IMR-90 (cell line): ENCODE results near the gene MACF1. TPM values are rescaled to one million over a fixed set of nuclear protein-coding genes. Genes with fewer than 3 reads are reported as not detected.
A peak's percentile ranks its signal among the peaks of the same experiment; 100 is the strongest.

ENCODE experiments used
- ATAC-seq: fragments of 200-7000 bp; cut with Tn5 transposase; 2 replicates; pipeline ENCODE4 v1.9.1; 2020; ENCODE audit warnings: low read depth, mild to moderate bottlenecking, moderate library complexity
- BruUV-seq: library from RNA; stranded (reverse); fragments of 400-500 nt; replicated peaks from 2 replicates; lab custom pipeline; 2021; lab: Mats Ljungman, UMichigan
- CTCF ChIA-PET: fragments of 300-600 bp; formaldehyde crosslinking; extraction: SDS; loops from one replicate; lab custom pipeline; 2021; ENCODE audit warnings: antibody characterized with exemption; lab: Yijun Ruan, JAX
- POLR2A ChIA-PET: fragments of 300-600 bp; sonication (Branson Sonifier 250); formaldehyde crosslinking; loops from one replicate; lab custom pipeline; 2022; ENCODE audit warnings: antibody characterized with exemption; ENCODE audit not compliant: unreplicated experiment; lab: Charles Lee
- DNase-seq: peaks from one replicate; pipeline ENCODE4 v3.0.0; 2013
- H2AFZ ChIP-seq: replicated peaks from 2 replicates; pipeline ENCODE3; 2013; ENCODE audit warnings: low read length, mild to moderate bottlenecking; ENCODE audit not compliant: poor library complexity
- H2AK5ac ChIP-seq: 2 replicates; pipeline ENCODE4 v1.6.1; 2013; ENCODE audit warnings: low read depth, low read length, inconsistent platforms
- H2AK9ac ChIP-seq: replicated peaks from 2 replicates; pipeline ENCODE3; 2013; ENCODE audit warnings: mild to moderate bottlenecking, low read depth, low read length, moderate library complexity; ENCODE audit not compliant: poor library complexity
- H2BK120ac ChIP-seq: 2 replicates; pipeline ENCODE4 v1.6.1; 2013; ENCODE audit warnings: low read depth, low read length, inconsistent platforms
- H2BK15ac ChIP-seq: 3 replicates; pipeline ENCODE4 v1.6.1; 2013; ENCODE audit warnings: low read depth, low read length, inconsistent platforms
- H2BK20ac ChIP-seq: 2 replicates; pipeline ENCODE4 v1.6.1; 2013; ENCODE audit warnings: low read depth, mild to moderate bottlenecking, inconsistent platforms, low read length, moderate library complexity
- H2BK5ac ChIP-seq: 2 replicates; pipeline ENCODE4 v1.6.1; 2013; ENCODE audit warnings: mild to moderate bottlenecking, low read depth, low read length, inconsistent platforms; ENCODE audit not compliant: poor library complexity, severe bottlenecking
- H3K14ac ChIP-seq: replicated peaks from 2 replicates; pipeline ENCODE4 v1.6.1; 2013; ENCODE audit warnings: low read depth, low read length, inconsistent platforms
- H3K18ac ChIP-seq: 2 replicates; pipeline ENCODE4 v1.6.1; 2013; ENCODE audit warnings: low read depth, low read length, control low read depth
- H3K23ac ChIP-seq: 2 replicates; pipeline ENCODE4 v1.6.1; 2013; ENCODE audit warnings: low read depth, low read length, inconsistent platforms
- H3K27ac ChIP-seq: 2 replicates; pipeline ENCODE4 v1.5.1; 2013; ENCODE audit warnings: mild to moderate bottlenecking, control low read depth, low read length; ENCODE audit not compliant: insufficient read depth
- H3K27me3 ChIP-seq: 2 replicates; pipeline ENCODE4 v1.6.1; 2013; ENCODE audit warnings: low read length; ENCODE audit not compliant: control insufficient read depth, insufficient read depth
- H3K36me3 ChIP-seq: 2 replicates; pipeline ENCODE4 v1.6.1; 2013; ENCODE audit warnings: low read length, mixed read lengths; ENCODE audit not compliant: control insufficient read depth, insufficient read depth
- H3K4ac ChIP-seq: 2 replicates; pipeline ENCODE4 v1.6.1; 2013; ENCODE audit warnings: low read depth, low read length, inconsistent platforms
- H3K4me1 ChIP-seq: 2 replicates; pipeline ENCODE4 v1.6.1; 2013; ENCODE audit warnings: low read length, mixed read lengths; ENCODE audit not compliant: control insufficient read depth, insufficient read depth
- H3K4me2 ChIP-seq: 2 replicates; pipeline ENCODE4 v1.6.1; 2013; ENCODE audit warnings: low read depth, mild to moderate bottlenecking, control low read depth, low read length, moderate library complexity
- H3K4me3 ChIP-seq: 2 replicates; pipeline ENCODE4 v1.5.1; 2013; ENCODE audit warnings: low read depth, mild to moderate bottlenecking, control low read depth, low read length, moderate library complexity; ENCODE audit not compliant: insufficient read depth
- H3K56ac ChIP-seq: 2 replicates; pipeline ENCODE4 v1.6.1; 2013; ENCODE audit warnings: low read length, inconsistent platforms; ENCODE audit not compliant: insufficient read depth; ENCODE audit errors: extremely low read depth
- H3K79me1 ChIP-seq, 2 experiments: 2 replicates each; pipeline ENCODE4 v1.6.1; 2013; ENCODE audit warnings: low read length in 2 of 2, inconsistent platforms in 1 of 2, low read depth in 1 of 2
- H3K9ac ChIP-seq: 2 replicates; pipeline ENCODE4 v1.6.1; 2013; ENCODE audit warnings: low read depth, low read length, control low read depth
- H3K9me1 ChIP-seq: 2 replicates; pipeline ENCODE4 v1.6.1; 2013; ENCODE audit warnings: low read length, inconsistent platforms; ENCODE audit not compliant: insufficient read depth
- H3K9me3 ChIP-seq: 2 replicates; pipeline ENCODE4 v1.6.1; 2013; ENCODE audit warnings: low read length; ENCODE audit not compliant: control insufficient read depth, insufficient read depth
- H4K20me1 ChIP-seq: 2 replicates; pipeline ENCODE4 v1.6.1; 2013; ENCODE audit warnings: low read length, inconsistent platforms; ENCODE audit not compliant: insufficient read depth
- H4K5ac ChIP-seq: 2 replicates; pipeline ENCODE4 v1.6.1; 2013; ENCODE audit warnings: mild to moderate bottlenecking, low read depth, low read length, control low read depth
- H4K8ac ChIP-seq, 2 experiments: 2 replicates each; pipeline ENCODE4 v1.6.1; 2013; ENCODE audit warnings: low read depth in 2 of 2, low read length in 2 of 2, control low read depth in 1 of 2, inconsistent platforms in 1 of 2
- H4K91ac ChIP-seq: 2 replicates; pipeline ENCODE4 v1.6.1; 2013; ENCODE audit warnings: low read depth, low read length, inconsistent platforms; ENCODE audit not compliant: insufficient read depth
- BHLHE40 ChIP-seq: fragments of 150-350 bp; IDR thresholded peaks from 2 replicates; pipeline ENCODE4 v1.6.1; 2016; ENCODE audit warnings: mild to moderate bottlenecking, low read depth, low read length
- CHD1 ChIP-seq: IDR thresholded peaks from 2 replicates; pipeline ENCODE4 v1.6.1; 2012; ENCODE audit warnings: low read depth, low read length, improper control_type of control experiment
- MAZ ChIP-seq: IDR thresholded peaks from 2 replicates; pipeline ENCODE4 v1.6.1; 2012; ENCODE audit warnings: low read depth, mild to moderate bottlenecking, low read length, improper control_type of control experiment, moderate library complexity, borderline replicate concordance
- NFE2L2 ChIP-seq: fragments of 150-350 bp; IDR thresholded peaks from 2 replicates; pipeline ENCODE4 v1.6.1; 2016; ENCODE audit warnings: low read depth, mild to moderate bottlenecking, low read length
- POLR2A ChIP-seq: IDR thresholded peaks from 2 replicates; pipeline ENCODE4 v1.6.1; 2012; ENCODE audit warnings: mild to moderate bottlenecking, low read depth, low read length
- RAD21 ChIP-seq: IDR thresholded peaks from 2 replicates; pipeline ENCODE4 v1.6.1; 2012; ENCODE audit warnings: low read length, improper control_type of control experiment
- RCOR1 ChIP-seq: IDR thresholded peaks from 2 replicates; pipeline ENCODE4 v1.6.1; 2012; ENCODE audit warnings: mild to moderate bottlenecking, low read length, improper control_type of control experiment; ENCODE audit not compliant: insufficient replicate concordance
- SMC3 ChIP-seq: fragments of 150-350 bp; IDR thresholded peaks from 2 replicates; pipeline ENCODE4 v1.6.1; 2016; ENCODE audit warnings: low read depth, mild to moderate bottlenecking, antibody characterized with exemption, low read length, moderate library complexity
- WGBS, 2 experiments: methylation state at CpG; one replicate each; pipeline versions ENCODE4 v1.1.5 to v1.1.7; 2013; ENCODE audit warnings: missing lambda C conversion rate in 2 of 2; ENCODE audit not compliant: insufficient read length in 1 of 2; ENCODE audit errors: extremely low coverage in 2 of 2; 5-methylcytosine and 5-hydroxymethylcytosine counted together
- dilution Hi-C: fragments of 300-500 bp; cut with HindIII; formaldehyde crosslinking; loops from one replicate; pipeline ENCODE4 v1.14.3; 2018; ENCODE audit warnings: low sequenced_read_pairs; ENCODE audit not compliant: unreplicated experiment
- in situ Hi-C: fragments of 300-500 bp; cut with MboI; formaldehyde crosslinking; loops from 3 replicates; pipeline ENCODE4 v1.14.3; 2019; ENCODE audit warnings: low sequenced_read_pairs, inconsistent platforms, mixed read lengths
- intact Hi-C: fragments of 100-400 bp; cut with micrococcal nuclease; formaldehyde crosslinking; loops from 2 replicates; pipeline ENCODE4 v1.10.0; 2022
- polyA plus RNA-seq, 3 experiments: library from polyadenylated mRNA; depleted of rRNA; stranded (reverse); fragments of >200 nt; gene quantifications; 2 replicates each; pipeline ENCODE4 v1.2.3, GENCODE V29; 2012; ENCODE audit warnings: low replicate concordance in 1 of 3
- total RNA-seq: library from RNA; depleted of rRNA; stranded (reverse); fragments of >200 nt; gene quantifications from 2 replicates; pipeline ENCODE4 v1.2.3, GENCODE V29; 2012
- TF ChIP-seq, protein P1 (sequence below): fragments of 150-350 bp; IDR thresholded peaks from 2 replicates; pipeline ENCODE4 v1.6.1; 2016; ENCODE audit warnings: low read depth, mild to moderate bottlenecking, low read length, moderate library complexity, borderline replicate concordance
- TF ChIP-seq, protein P2 (sequence below): fragments of 150-350 bp; IDR thresholded peaks from 2 replicates; pipeline ENCODE4 v1.6.1; 2017; ENCODE audit warnings: mild to moderate bottlenecking, antibody characterized with exemption, low read length, low read depth
- TF ChIP-seq, protein P3 (sequence below): conservative IDR thresholded peaks from 2 replicates; pipeline ENCODE4 v1.5.1; 2012; ENCODE audit warnings: mild to moderate bottlenecking, low read depth, low read length, improper control_type of control experiment

Gene MACF1
- total and polyA plus RNA-seq, 2 of the 4 experiments (the other 2 are of a cell fraction): 67.6 to 369 TPM

DNA sequence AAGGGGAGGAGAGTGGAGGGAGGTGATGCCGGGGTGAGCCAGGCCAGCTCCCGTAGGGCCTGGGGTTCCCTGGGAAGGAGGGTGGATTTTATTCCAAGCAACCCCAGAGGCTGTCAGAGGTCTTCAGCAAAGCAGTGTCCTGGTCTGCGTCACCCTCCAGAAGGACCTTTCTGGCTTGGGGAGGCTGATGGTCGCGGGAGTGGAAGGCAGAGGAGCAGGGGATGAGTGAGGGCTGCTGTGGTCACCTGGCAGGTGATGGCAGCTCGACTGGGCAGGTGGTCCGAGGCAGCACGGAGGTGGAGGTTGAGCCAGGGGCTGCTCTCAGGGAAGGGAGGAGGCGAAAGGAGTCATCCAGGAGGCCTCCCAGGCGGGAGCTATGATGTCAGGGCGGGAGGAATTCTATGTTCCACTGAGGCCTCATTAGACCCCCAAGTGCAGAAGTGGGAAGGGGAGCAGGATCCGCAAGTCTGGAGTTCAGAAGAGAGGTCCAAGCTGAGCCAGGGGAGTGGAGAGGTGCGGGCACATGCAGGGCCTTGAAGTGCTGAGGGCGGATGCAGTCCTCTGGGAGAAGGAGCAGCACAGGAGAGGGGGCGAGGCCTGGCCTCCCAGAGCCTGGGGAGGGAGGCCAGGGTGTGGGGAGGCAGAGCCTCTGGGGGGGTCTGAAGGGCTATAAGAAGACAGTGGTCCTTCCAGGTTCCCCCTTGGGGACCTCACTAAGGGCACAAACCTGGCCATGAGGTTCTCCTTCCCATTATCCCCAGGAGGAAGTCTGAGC is 320.3 kb downstream of the MACF1 start:
- intact Hi-C loops: loop anchor here (5.0 kb wide), 1 partner anchor 238 kb away; no protein-coding TSS in a partner anchor
- Histone ChIP-seq H3K4ac (no peak overlapping the region), H3K9me1 (no peaks in the 10 kb centered on the region), H4K91ac (no peak overlapping the region), H2BK20ac (no peak overlapping the region), H3K14ac (no peak overlapping the region), H3K9me3 (no peaks in the 10 kb centered on the region), H3K18ac (no peak overlapping the region), H3K4me3 (no peak overlapping the region), H3K4me1 (no peaks in the 10 kb centered on the region), H2BK5ac (no peak overlapping the region), H4K5ac (no peak overlapping the region), H3K23ac (no peak overlapping the region), H2BK15ac (no peak overlapping the region), H3K4me2 (no peak overlapping the region), H3K36me3 (peaks cover 18% of the 10 kb centered on the region), H3K79me1 (no peaks in the 10 kb centered on the region), H2AK9ac (peak overlapping the region; percentile 78), H3K56ac (no peak overlapping the region), H2AFZ (no peak overlapping the region), H3K27ac (no peak overlapping the region), H3K9ac (no peak overlapping the region), H4K20me1 (no peaks in the 10 kb centered on the region), H4K8ac (no peak overlapping the region), H2AK5ac (no peak overlapping the region), H2BK120ac (no peak overlapping the region), H3K27me3 (no peaks in the 10 kb centered on the region)
- in situ Hi-C loops: loop anchor here (25.0 kb wide), 1 partner anchor 662 kb away; the partner anchor contains the start of genes MYCBP and RRAGC
- ChIA-PET CTCF (no interaction called here), POLR2A (no interaction called here)
- no peak for ATAC-seq
- no peak for DNase-seq
- dilution Hi-C loops: no loop called here
- 93% methylated on average over 8 of the region's 15 CpGs; no CpG with 5 or more reads in 1 of the 2 experiments for WGBS, 2 experiments
- TF ChIP-seq BHLHE40: no peak
- TF ChIP-seq SMC3: no peak
- TF ChIP-seq, protein P1, sequence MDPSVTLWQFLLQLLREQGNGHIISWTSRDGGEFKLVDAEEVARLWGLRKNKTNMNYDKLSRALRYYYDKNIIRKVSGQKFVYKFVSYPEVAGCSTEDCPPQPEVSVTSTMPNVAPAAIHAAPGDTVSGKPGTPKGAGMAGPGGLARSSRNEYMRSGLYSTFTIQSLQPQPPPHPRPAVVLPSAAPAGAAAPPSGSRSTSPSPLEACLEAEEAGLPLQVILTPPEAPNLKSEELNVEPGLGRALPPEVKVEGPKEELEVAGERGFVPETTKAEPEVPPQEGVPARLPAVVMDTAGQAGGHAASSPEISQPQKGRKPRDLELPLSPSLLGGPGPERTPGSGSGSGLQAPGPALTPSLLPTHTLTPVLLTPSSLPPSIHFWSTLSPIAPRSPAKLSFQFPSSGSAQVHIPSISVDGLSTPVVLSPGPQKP: no peak
- TF ChIP-seq CHD1: no peak
- TF ChIP-seq, protein P2, sequence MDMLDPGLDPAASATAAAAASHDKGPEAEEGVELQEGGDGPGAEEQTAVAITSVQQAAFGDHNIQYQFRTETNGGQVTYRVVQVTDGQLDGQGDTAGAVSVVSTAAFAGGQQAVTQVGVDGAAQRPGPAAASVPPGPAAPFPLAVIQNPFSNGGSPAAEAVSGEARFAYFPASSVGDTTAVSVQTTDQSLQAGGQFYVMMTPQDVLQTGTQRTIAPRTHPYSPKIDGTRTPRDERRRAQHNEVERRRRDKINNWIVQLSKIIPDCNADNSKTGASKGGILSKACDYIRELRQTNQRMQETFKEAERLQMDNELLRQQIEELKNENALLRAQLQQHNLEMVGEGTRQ: no peak
- TF ChIP-seq RAD21: no peak
- TF ChIP-seq MAZ: no peak
- no peak for TF ChIP-seq RCOR1
- no peak for TF ChIP-seq NFE2L2
- no peak for TF ChIP-seq POLR2A
- TF ChIP-seq, protein P3, sequence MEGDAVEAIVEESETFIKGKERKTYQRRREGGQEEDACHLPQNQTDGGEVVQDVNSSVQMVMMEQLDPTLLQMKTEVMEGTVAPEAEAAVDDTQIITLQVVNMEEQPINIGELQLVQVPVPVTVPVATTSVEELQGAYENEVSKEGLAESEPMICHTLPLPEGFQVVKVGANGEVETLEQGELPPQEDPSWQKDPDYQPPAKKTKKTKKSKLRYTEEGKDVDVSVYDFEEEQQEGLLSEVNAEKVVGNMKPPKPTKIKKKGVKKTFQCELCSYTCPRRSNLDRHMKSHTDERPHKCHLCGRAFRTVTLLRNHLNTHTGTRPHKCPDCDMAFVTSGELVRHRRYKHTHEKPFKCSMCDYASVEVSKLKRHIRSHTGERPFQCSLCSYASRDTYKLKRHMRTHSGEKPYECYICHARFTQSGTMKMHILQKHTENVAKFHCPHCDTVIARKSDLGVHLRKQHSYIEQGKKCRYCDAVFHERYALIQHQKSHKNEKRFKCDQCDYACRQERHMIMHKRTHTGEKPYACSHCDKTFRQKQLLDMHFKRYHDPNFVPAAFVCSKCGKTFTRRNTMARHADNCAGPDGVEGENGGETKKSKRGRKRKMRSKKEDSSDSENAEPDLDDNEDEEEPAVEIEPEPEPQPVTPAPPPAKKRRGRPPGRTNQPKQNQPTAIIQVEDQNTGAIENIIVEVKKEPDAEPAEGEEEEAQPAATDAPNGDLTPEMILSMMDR: no peak
- BruUV-seq: no TSS peak
